ENCODE measurements around the gene CBFA2T2.

Gene CBFA2T2

GRCh38 chr20:33647603-33648395 lies 157.9 kb downstream of the CBFA2T2 start:
- DNase-seq (ENCODE audit: low spot score), result peak; percentile 76
- no peak for TF ChIP-seq CTCF (IDR thresholded peaks at IDR 0.05; ENCODE audit: extremely low read depth, missing control alignments)

GRCh38 chr20:33648396-33649004 lies 158.6 kb downstream of the CBFA2T2 start:
- no peak for TF ChIP-seq CTCF (IDR thresholded peaks at IDR 0.05; ENCODE audit: extremely low read depth, missing control alignments)

GRCh38 chr20:33649201-33649681 lies 159.3 kb downstream of the CBFA2T2 start:
- TF ChIP-seq CTCF (IDR thresholded peaks at IDR 0.05; ENCODE audit: extremely low read depth, missing control alignments), result no peak
- DNase-seq (ENCODE audit: low spot score), result no peak

More at GRCh38 chr20:33648396-33649004, 158.6 kb downstream of the CBFA2T2 start:
- DNase-seq (ENCODE audit: low spot score), result no peak

- TF ChIP-seq CTCF (IDR thresholded peaks at IDR 0.05; ENCODE audit: extremely low read depth, missing control alignments), result no peak
- DNase-seq (ENCODE audit: low spot score), result no peak
Observed at GRCh38 chr20:33650111-33650752, 160.3 kb downstream of the CBFA2T2 start.

GRCh38 chr20:33650753-33651561 lies 161.1 kb downstream of the CBFA2T2 start:
- DNase-seq (ENCODE audit: low spot score), result no peak
- no peak for TF ChIP-seq CTCF (IDR thresholded peaks at IDR 0.05; ENCODE audit: extremely low read depth, missing control alignments)

- DNase-seq (ENCODE audit: low spot score), result no peak
- TF ChIP-seq CTCF (IDR thresholded peaks at IDR 0.05; ENCODE audit: extremely low read depth, missing control alignments), result no peak
Observed at GRCh38 chr20:33651562-33652048, 161.7 kb downstream of the CBFA2T2 start.

All from GM20000 (cell line).